Testis (tissue), 3 donors: ENCODE measurements around the gene RMND5A. TPM values are rescaled to one million over a fixed set of nuclear protein-coding genes. Genes with fewer than 3 reads are reported as not detected.
"Not testable (repeated sequence)": the region's sequence is repeated elsewhere in the genome, so short reads cannot be mapped to it uniquely, and the experiment has no call there.

Source experiments
- DNase-seq: peaks from one replicate; pipeline ENCODE4 v3.0.0-alpha.2; 2019
- H3K27ac ChIP-seq, 2 donors: fragments of 200-600 bp; sonication (generic); one replicate each; pipeline ENCODE4 v1.5.1; 2019
- H3K27me3 ChIP-seq: fragments of 200-600 bp; sonication (generic); one replicate; pipeline ENCODE4 v1.5.1; 2019
- H3K36me3 ChIP-seq: fragments of 200-600 bp; sonication (generic); one replicate; pipeline ENCODE4 v1.5.1; 2017; ENCODE audit warnings: low read depth; ENCODE audit errors: missing control alignments
- H3K4me1 ChIP-seq: fragments of 200-600 bp; sonication (generic); one replicate; pipeline ENCODE4 v1.5.1; 2019
- H3K4me3 ChIP-seq, 2 donors: fragments of 200-600 bp; sonication (generic); one replicate each; pipeline ENCODE4 v1.5.1; 2017 to 2019
- H3K9me3 ChIP-seq: fragments of 200-600 bp; sonication (generic); one replicate; pipeline ENCODE4 v1.5.1; 2017
- WGBS, 2 donors: methylation state at CpG; one replicate each; pipeline ENCODE4 v1.1.5; 2018; 5-methylcytosine and 5-hydroxymethylcytosine counted together
- intact Hi-C: fragments of 100-400 bp; cut with DNase I; formaldehyde crosslinking; loops from one replicate; pipeline ENCODE4 v1.15.1; 2023; ENCODE audit warnings: low total_unique reads
- polyA plus RNA-seq: library from polyadenylated mRNA; stranded (reverse); fragments of 350-450 nt; fragmentation: Illumina TruSeq; extraction: RNeasy Lipid Tissue Mini Kit (QIAGEN cat#74804); gene quantifications from one replicate; pipeline ENCODE4 v1.2.3, GENCODE V29; 2014; ENCODE audit warnings: low read depth, low replicate concordance; ENCODE audit not compliant: insufficient read depth
- total RNA-seq, 2 donors: library from RNA; depleted of rRNA; stranded (reverse); fragments of >200 nt; gene quantifications; one replicate each; pipeline ENCODE4 v1.2.3, GENCODE V29; 2016

The RMND5A gene
- total and polyA plus RNA-seq, 3 donors from 2014 or later, result 28.4 to 31.7 (median 31.3) TPM

- H3K27ac ChIP-seq, result peak overlapping the region; percentile 84 to 92
- H3K27me3 ChIP-seq, intact Hi-C loops, H3K9me3 ChIP-seq, H3K4me1 ChIP-seq, DNase-seq, H3K36me3 ChIP-seq: not testable (repeated sequence)
- WGBS, 2 donors, result no CpG with 5 or more reads among the region's 30 CpGs
- H3K4me3 ChIP-seq, result peak overlapping the region; percentile 36 to 82
Observed at GRCh38 chr2:86719263-86719636, 841 bp upstream of the RMND5A start.

GRCh38 chr2:86720540-86721320 lies 639 bp downstream of the RMND5A start:
- WGBS, 2 donors, result 0% methylated on average over 12 to 24 of the region's 85 CpGs
- H3K27ac ChIP-seq, result peak overlapping the region; percentile 84 to 92
- peak overlapping the region; percentile 68 to 82 for H3K4me3 ChIP-seq
- DNase-seq, result peak; percentile 58
- H3K9me3 ChIP-seq, intact Hi-C loops, H3K27me3 ChIP-seq, H3K36me3 ChIP-seq, H3K4me1 ChIP-seq: not testable (repeated sequence)

- H3K36me3 ChIP-seq, H3K27me3 ChIP-seq, H3K4me3 ChIP-seq, DNase-seq, H3K9me3 ChIP-seq, H3K4me1 ChIP-seq, H3K27ac ChIP-seq, intact Hi-C loops: not testable (repeated sequence)
- 100% methylated on average over 2 of the region's 2 CpGs; no CpG with 5 or more reads in 1 of the 2 donors for WGBS, 2 donors
Observed at GRCh38 chr2:86725706-86726105, 5.6 kb downstream of the RMND5A start.

GRCh38 chr2:86732040-86732525 lies 12.0 kb downstream of the RMND5A start:
- DNase-seq, H3K4me1 ChIP-seq, H3K4me3 ChIP-seq, H3K36me3 ChIP-seq, intact Hi-C loops, H3K9me3 ChIP-seq, H3K27me3 ChIP-seq, H3K27ac ChIP-seq: not testable (repeated sequence)
- 81 to 96% methylated on average over 2 to 5 of the region's 6 CpGs for WGBS, 2 donors

- H3K4me1 ChIP-seq, intact Hi-C loops, DNase-seq, H3K4me3 ChIP-seq, H3K36me3 ChIP-seq, H3K9me3 ChIP-seq, H3K27me3 ChIP-seq, H3K27ac ChIP-seq: not testable (repeated sequence)
Observed at GRCh38 chr2:86732837-86733236, 12.7 kb downstream of the RMND5A start.

- H3K4me1 ChIP-seq, H3K36me3 ChIP-seq, DNase-seq, intact Hi-C loops, H3K4me3 ChIP-seq, H3K27me3 ChIP-seq, H3K27ac ChIP-seq, H3K9me3 ChIP-seq: not testable (repeated sequence)
- 86 to 88% methylated on average over 1 to 2 of the region's 4 CpGs for WGBS, 2 donors
Observed at GRCh38 chr2:86733528-86733927, 13.4 kb downstream of the RMND5A start.

- H3K27me3 ChIP-seq, H3K4me1 ChIP-seq, intact Hi-C loops, H3K27ac ChIP-seq, H3K36me3 ChIP-seq, H3K4me3 ChIP-seq, H3K9me3 ChIP-seq, DNase-seq: not testable (repeated sequence)
- WGBS, 2 donors, result no CpG with 5 or more reads among the region's 1 CpG
Observed at GRCh38 chr2:86734896-86735295, 14.8 kb downstream of the RMND5A start.

- H3K27ac ChIP-seq, DNase-seq, H3K36me3 ChIP-seq, H3K4me3 ChIP-seq, H3K27me3 ChIP-seq, H3K4me1 ChIP-seq, intact Hi-C loops, H3K9me3 ChIP-seq: not testable (repeated sequence)
Observed at GRCh38 chr2:86739485-86739884, 19.4 kb downstream of the RMND5A start.

- H3K4me3 ChIP-seq, intact Hi-C loops, H3K27ac ChIP-seq, H3K4me1 ChIP-seq, DNase-seq, H3K9me3 ChIP-seq, H3K27me3 ChIP-seq, H3K36me3 ChIP-seq: not testable (repeated sequence)
- no CpG with 5 or more reads among the region's 11 CpGs for WGBS, 2 donors
Observed at GRCh38 chr2:86739889-86740288, 19.8 kb downstream of the RMND5A start.

GRCh38 chr2:86741889-86742498 lies 21.9 kb downstream of the RMND5A start:
- H3K27me3 ChIP-seq, H3K4me1 ChIP-seq, H3K4me3 ChIP-seq, intact Hi-C loops, H3K27ac ChIP-seq, DNase-seq, H3K9me3 ChIP-seq, H3K36me3 ChIP-seq: not testable (repeated sequence)
- WGBS, 2 donors, result no CpG with 5 or more reads among the region's 4 CpGs
